ENCODE measurements around the gene FANCI.

GRCh38 chr15:89363133-89363532 lies 119.4 kb downstream of the FANCI start:
- TF ChIP-seq EZH2 (IDR thresholded peaks at IDR 0.05; ENCODE audit: borderline replicate concordance, low read depth, low read length, severe bottlenecking): no peak
- TF ChIP-seq, protein P1, sequence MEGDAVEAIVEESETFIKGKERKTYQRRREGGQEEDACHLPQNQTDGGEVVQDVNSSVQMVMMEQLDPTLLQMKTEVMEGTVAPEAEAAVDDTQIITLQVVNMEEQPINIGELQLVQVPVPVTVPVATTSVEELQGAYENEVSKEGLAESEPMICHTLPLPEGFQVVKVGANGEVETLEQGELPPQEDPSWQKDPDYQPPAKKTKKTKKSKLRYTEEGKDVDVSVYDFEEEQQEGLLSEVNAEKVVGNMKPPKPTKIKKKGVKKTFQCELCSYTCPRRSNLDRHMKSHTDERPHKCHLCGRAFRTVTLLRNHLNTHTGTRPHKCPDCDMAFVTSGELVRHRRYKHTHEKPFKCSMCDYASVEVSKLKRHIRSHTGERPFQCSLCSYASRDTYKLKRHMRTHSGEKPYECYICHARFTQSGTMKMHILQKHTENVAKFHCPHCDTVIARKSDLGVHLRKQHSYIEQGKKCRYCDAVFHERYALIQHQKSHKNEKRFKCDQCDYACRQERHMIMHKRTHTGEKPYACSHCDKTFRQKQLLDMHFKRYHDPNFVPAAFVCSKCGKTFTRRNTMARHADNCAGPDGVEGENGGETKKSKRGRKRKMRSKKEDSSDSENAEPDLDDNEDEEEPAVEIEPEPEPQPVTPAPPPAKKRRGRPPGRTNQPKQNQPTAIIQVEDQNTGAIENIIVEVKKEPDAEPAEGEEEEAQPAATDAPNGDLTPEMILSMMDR (IDR thresholded peaks at IDR 0.05; ENCODE audit: borderline replicate concordance, extremely low read depth, low read length, poor library complexity, severe bottlenecking): no peak

All from DND-41 (cell line).